Activated CD4-positive, alpha-beta memory T cell treated with anti-CD3 and anti-CD28 coated beads for 36 hours (primary cell): ENCODE data around the gene ZNF74. TPM values are rescaled to one million over a fixed set of nuclear protein-coding genes. Genes with fewer than 3 reads are reported as not detected.
A peak's percentile ranks its signal among the peaks of the same experiment; 100 is the strongest.
"Not testable (repeated sequence)": the region's sequence is repeated elsewhere in the genome, so short reads cannot be mapped to it uniquely, and the experiment has no call there.

ENCODE experiments used
- CTCF ChIA-PET: fragments of 350-600 bp; sonication (Branson Sonifier 250); formaldehyde crosslinking; loops from one replicate; lab custom pipeline; 2021; ENCODE audit warnings: antibody characterized with exemption, inconsistent platforms; lab: Charles Lee
- POLR2A ChIA-PET: fragments of 350-600 bp; sonication (Branson Sonifier 250); formaldehyde crosslinking; loops from one replicate; lab custom pipeline; 2021; ENCODE audit warnings: antibody characterized with exemption; lab: Charles Lee
- DNase-seq: peaks from one replicate; pipeline ENCODE4 v3.0.0-alpha.2; 2020
- H3K27ac Mint-ChIP-seq: one replicate; pipeline ENCODE4 v1.8.0; 2021; ENCODE audit warnings: mixed read lengths
- H3K27me3 Mint-ChIP-seq: one replicate; pipeline ENCODE4 v1.8.0; 2021; ENCODE audit warnings: mixed read lengths
- H3K36me3 Mint-ChIP-seq: one replicate; pipeline ENCODE4 v1.8.0; 2021; ENCODE audit warnings: mixed read lengths
- H3K4me1 Mint-ChIP-seq: one replicate; pipeline ENCODE4 v1.8.0; 2021; ENCODE audit warnings: low read depth, mixed read lengths
- H3K4me3 Mint-ChIP-seq: one replicate; pipeline ENCODE4 v1.8.0; 2021; ENCODE audit warnings: mild to moderate bottlenecking, mixed read lengths
- H3K9me3 Mint-ChIP-seq: one replicate; pipeline ENCODE4 v1.8.0; 2021; ENCODE audit warnings: mixed read lengths
- intact Hi-C: fragments of 100-400 bp; cut with micrococcal nuclease; formaldehyde crosslinking; loops from one replicate; pipeline ENCODE4 v1.15.1; 2023
- total RNA-seq, 2 experiments: library from RNA; stranded (reverse); gene quantifications; one replicate each; pipeline ENCODE4 v1.2.3, GENCODE V29; 2021

ZNF74 gene
- total RNA-seq, 2 experiments from 2014 or later: 6.8 to 9.0 TPM

GRCh38 chr22:20383538-20383937 lies 10.4 kb upstream of the ZNF74 start:
- ChIA-PET POLR2A (interaction anchor here (1.3 kb wide), 1 partner anchor 10 kb away, joined by 5 read pairs; no protein-coding TSS in a partner anchor), CTCF (no interaction called here)
- Mint-ChIP-seq H3K9me3 (no peaks in the 10 kb centered on the region), H3K4me3 (no peak overlapping the region), H3K27me3 (peaks cover 2% of the 10 kb centered on the region), H3K4me1 (no peaks in the 10 kb centered on the region), H3K36me3 (peaks cover 1% of the 10 kb centered on the region), H3K27ac (no peak overlapping the region)
- intact Hi-C loops: no loop called here
- no peak for DNase-seq

- POLR2A ChIA-PET: no interaction called here
- no peak overlapping the region for H3K27ac Mint-ChIP-seq
- H3K9me3 Mint-ChIP-seq: peaks cover 2% of the 10 kb centered on the region
- peaks cover 1% of the 10 kb centered on the region for H3K36me3 Mint-ChIP-seq
- H3K4me1 Mint-ChIP-seq: no peaks in the 10 kb centered on the region
- H3K4me3 Mint-ChIP-seq: no peak overlapping the region
- no peak for DNase-seq
- peaks cover 2% of the 10 kb centered on the region for H3K27me3 Mint-ChIP-seq
- intact Hi-C loops: no loop called here
- CTCF ChIA-PET: no interaction called here
Observed at GRCh38 chr22:20384171-20384570, 9.8 kb upstream of the ZNF74 start.

GRCh38 chr22:20384865-20385264 lies 9.1 kb upstream of the ZNF74 start:
- intact Hi-C loops: no loop called here
- no peaks in the 10 kb centered on the region for H3K4me1 Mint-ChIP-seq
- H3K9me3 Mint-ChIP-seq: peaks cover 2% of the 10 kb centered on the region
- H3K4me3 Mint-ChIP-seq: no peak overlapping the region
- DNase-seq: no peak
- H3K36me3 Mint-ChIP-seq: peaks cover 1% of the 10 kb centered on the region
- peaks cover 2% of the 10 kb centered on the region for H3K27me3 Mint-ChIP-seq
- CTCF ChIA-PET: no interaction called here
- H3K27ac Mint-ChIP-seq: no peak overlapping the region
- POLR2A ChIA-PET: no interaction called here

GRCh38 chr22:20386336-20386735 lies 7.6 kb upstream of the ZNF74 start:
- no peak overlapping the region for H3K4me3 Mint-ChIP-seq
- H3K4me1 Mint-ChIP-seq: no peaks in the 10 kb centered on the region
- intact Hi-C loops: no loop called here
- CTCF ChIA-PET: no interaction called here
- POLR2A ChIA-PET: no interaction called here
- DNase-seq: no peak
- H3K27me3 Mint-ChIP-seq: peaks cover 2% of the 10 kb centered on the region
- peaks cover 2% of the 10 kb centered on the region for H3K9me3 Mint-ChIP-seq
- peaks cover 1% of the 10 kb centered on the region for H3K36me3 Mint-ChIP-seq
- H3K27ac Mint-ChIP-seq: no peak overlapping the region

GRCh38 chr22:20386972-20387371 lies 7.0 kb upstream of the ZNF74 start:
- H3K36me3 Mint-ChIP-seq: peaks cover 1% of the 10 kb centered on the region
- H3K9me3 Mint-ChIP-seq: peaks cover 2% of the 10 kb centered on the region
- CTCF ChIA-PET: no interaction called here
- intact Hi-C loops: no loop called here
- no peak for DNase-seq
- no peak overlapping the region for H3K4me3 Mint-ChIP-seq
- no peaks in the 10 kb centered on the region for H3K4me1 Mint-ChIP-seq
- no peak overlapping the region for H3K27ac Mint-ChIP-seq
- POLR2A ChIA-PET: no interaction called here
- peaks cover 2% of the 10 kb centered on the region for H3K27me3 Mint-ChIP-seq

GRCh38 chr22:20388200-20388599 lies 5.8 kb upstream of the ZNF74 start:
- H3K9me3 Mint-ChIP-seq: peaks cover 2% of the 10 kb centered on the region
- peaks cover 2% of the 10 kb centered on the region for H3K27me3 Mint-ChIP-seq
- no peaks in the 10 kb centered on the region for H3K36me3 Mint-ChIP-seq
- intact Hi-C loops: no loop called here
- H3K4me3 Mint-ChIP-seq: no peak overlapping the region
- no peaks in the 10 kb centered on the region for H3K4me1 Mint-ChIP-seq
- ChIA-PET CTCF (no interaction called here), POLR2A (no interaction called here)
- no peak for DNase-seq
- H3K27ac Mint-ChIP-seq: no peak overlapping the region

GRCh38 chr22:20389288-20389687 lies 4.7 kb upstream of the ZNF74 start:
- CTCF ChIA-PET: no interaction called here
- no peak for DNase-seq
- no peak overlapping the region for H3K27ac Mint-ChIP-seq
- H3K9me3 Mint-ChIP-seq: peaks cover 2% of the 10 kb centered on the region
- H3K36me3 Mint-ChIP-seq: no peaks in the 10 kb centered on the region
- POLR2A ChIA-PET: no interaction called here
- peaks cover 2% of the 10 kb centered on the region for H3K27me3 Mint-ChIP-seq
- peaks cover 2% of the 10 kb centered on the region for H3K4me1 Mint-ChIP-seq
- intact Hi-C loops: no loop called here
- no peak overlapping the region for H3K4me3 Mint-ChIP-seq

- Mint-ChIP-seq H3K27ac (no peak overlapping the region), H3K4me1 (peaks cover 10% of the 10 kb centered on the region), H3K9me3 (peaks cover 2% of the 10 kb centered on the region), H3K27me3 (peaks cover 2% of the 10 kb centered on the region), H3K36me3 (no peaks in the 10 kb centered on the region), H3K4me3 (no peak overlapping the region)
- ChIA-PET CTCF (no interaction called here), POLR2A (no interaction called here)
- DNase-seq: no peak
- intact Hi-C loops: loop anchor here (5.0 kb wide), 1 partner anchor 368 kb away; the partner anchor contains the start of gene TANGO2
Observed at GRCh38 chr22:20390394-20390907, 3.5 kb upstream of the ZNF74 start.

- POLR2A ChIA-PET: no interaction called here
- Mint-ChIP-seq H3K36me3 (no peaks in the 10 kb centered on the region), H3K4me3 (no peak overlapping the region), H3K4me1 (peaks cover 16% of the 10 kb centered on the region), H3K27me3 (peaks cover 2% of the 10 kb centered on the region), H3K9me3 (peaks cover 2% of the 10 kb centered on the region), H3K27ac (no peak overlapping the region)
- intact Hi-C loops: loop anchor here (5.0 kb wide), 1 partner anchor 369 kb away; the partner anchor contains the start of gene TANGO2
- DNase-seq: no peak
- CTCF ChIA-PET: no interaction called here
Observed at GRCh38 chr22:20391222-20391621, 2.7 kb upstream of the ZNF74 start.

GRCh38 chr22:20392365-20392881 lies 1.5 kb upstream of the ZNF74 start:
- peaks cover 22% of the 10 kb centered on the region for H3K4me1 Mint-ChIP-seq
- intact Hi-C loops: loop anchor here (5.0 kb wide), 1 partner anchor 370 kb away; the partner anchor contains the start of gene TANGO2
- H3K4me3 Mint-ChIP-seq, H3K36me3 Mint-ChIP-seq, H3K27ac Mint-ChIP-seq, H3K27me3 Mint-ChIP-seq, POLR2A ChIA-PET, DNase-seq, CTCF ChIA-PET, H3K9me3 Mint-ChIP-seq: not testable (repeated sequence)

GRCh38 chr22:20392983-20393704 lies 807 bp upstream of the ZNF74 start:
- H3K9me3 Mint-ChIP-seq: peaks cover 2% of the 10 kb centered on the region
- ChIA-PET CTCF (interaction anchor here (1.4 kb wide), 1 partner anchor 25 kb away, joined by 6 read pairs; no protein-coding TSS in a partner anchor), POLR2A (interaction anchor here (0.9 kb wide), 1 partner anchor 10 kb away, joined by 5 read pairs; no protein-coding TSS in a partner anchor)
- H3K36me3 Mint-ChIP-seq: no peaks in the 10 kb centered on the region
- peaks cover 22% of the 10 kb centered on the region for H3K4me1 Mint-ChIP-seq
- peak overlapping the region; percentile 85 for H3K27ac Mint-ChIP-seq
- intact Hi-C loops: loop anchor here (5.0 kb wide), 1 partner anchor 371 kb away; the partner anchor contains the start of gene TANGO2
- DNase-seq: no peak
- H3K4me3 Mint-ChIP-seq: peak overlapping the region; percentile 83
- H3K27me3 Mint-ChIP-seq: no peaks in the 10 kb centered on the region

GRCh38 chr22:20395181-20395906 lies 1.4 kb downstream of the ZNF74 start:
- DNase-seq: no peak
- peaks cover 24% of the 10 kb centered on the region for H3K4me1 Mint-ChIP-seq
- no peak overlapping the region for H3K27ac Mint-ChIP-seq
- H3K4me3 Mint-ChIP-seq: peak overlapping the region; percentile 83
- no peaks in the 10 kb centered on the region for H3K9me3 Mint-ChIP-seq
- POLR2A ChIA-PET: no interaction called here
- intact Hi-C loops: no loop called here
- H3K27me3 Mint-ChIP-seq: no peaks in the 10 kb centered on the region
- CTCF ChIA-PET: interaction anchor here (0.6 to 1.3 kb wide), 5 partner anchors 23 to 371 kb away, joined by 3 to 6 read pairs (median 4); no protein-coding TSS in a partner anchor
- no peaks in the 10 kb centered on the region for H3K36me3 Mint-ChIP-seq
